ENCODE data around the gene CAMK4. TPM values are rescaled to one million over a fixed set of nuclear protein-coding genes. Genes with fewer than 3 reads are reported as not detected.

Gene CAMK4
- total RNA-seq, 4 donors from 2014 or later, result 0.45 to 2.5 (median 1.4) TPM

DNA sequence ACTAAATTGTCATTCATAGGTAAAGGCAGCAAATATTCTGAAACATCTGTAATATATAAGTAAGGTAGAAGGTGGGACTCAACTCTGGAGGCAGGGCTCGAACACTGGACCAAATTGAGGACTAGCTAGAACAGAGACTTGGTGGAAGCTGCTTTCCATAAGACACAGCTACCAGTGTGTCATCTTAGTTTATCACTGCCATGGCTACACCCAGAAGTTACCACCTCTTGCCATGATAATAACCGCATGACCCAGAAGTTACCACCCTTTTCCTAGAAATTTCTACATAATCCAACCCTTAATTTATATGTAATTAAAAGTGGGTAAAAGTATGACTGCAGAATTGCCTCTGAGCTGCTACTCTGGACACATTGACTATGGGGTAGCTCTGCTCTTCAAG, 188.4 kb downstream of the CAMK4 start:
- TF ChIP-seq, protein P1, sequence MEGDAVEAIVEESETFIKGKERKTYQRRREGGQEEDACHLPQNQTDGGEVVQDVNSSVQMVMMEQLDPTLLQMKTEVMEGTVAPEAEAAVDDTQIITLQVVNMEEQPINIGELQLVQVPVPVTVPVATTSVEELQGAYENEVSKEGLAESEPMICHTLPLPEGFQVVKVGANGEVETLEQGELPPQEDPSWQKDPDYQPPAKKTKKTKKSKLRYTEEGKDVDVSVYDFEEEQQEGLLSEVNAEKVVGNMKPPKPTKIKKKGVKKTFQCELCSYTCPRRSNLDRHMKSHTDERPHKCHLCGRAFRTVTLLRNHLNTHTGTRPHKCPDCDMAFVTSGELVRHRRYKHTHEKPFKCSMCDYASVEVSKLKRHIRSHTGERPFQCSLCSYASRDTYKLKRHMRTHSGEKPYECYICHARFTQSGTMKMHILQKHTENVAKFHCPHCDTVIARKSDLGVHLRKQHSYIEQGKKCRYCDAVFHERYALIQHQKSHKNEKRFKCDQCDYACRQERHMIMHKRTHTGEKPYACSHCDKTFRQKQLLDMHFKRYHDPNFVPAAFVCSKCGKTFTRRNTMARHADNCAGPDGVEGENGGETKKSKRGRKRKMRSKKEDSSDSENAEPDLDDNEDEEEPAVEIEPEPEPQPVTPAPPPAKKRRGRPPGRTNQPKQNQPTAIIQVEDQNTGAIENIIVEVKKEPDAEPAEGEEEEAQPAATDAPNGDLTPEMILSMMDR (IDR thresholded peaks at IDR 0.05), result no peak
- TF ChIP-seq POLR2A (IDR thresholded peaks at IDR 0.05), result no peak
- no peak overlapping the region for H3K4me3 ChIP-seq (replicated peaks in 1 of 3)
- H3K27ac ChIP-seq, result no peak overlapping the region
- no peaks in the 10 kb centered on the region for H3K36me3 ChIP-seq
- 95 to 97% methylated on average over 2 of the region's 2 CpGs for WGBS, 2 donors
- no peaks in the 10 kb centered on the region for H3K4me1 ChIP-seq
- intact Hi-C loops (cut with DNase I), result no loop called here
- no peaks in the 10 kb centered on the region for H3K27me3 ChIP-seq
- no peaks in the 10 kb centered on the region for H3K9me3 ChIP-seq
- DNase-seq, result no peak

GRCh38 chr5:111415053-111415452, 190.9 kb downstream of the CAMK4 start:
- H3K9me3 ChIP-seq, result no peaks in the 10 kb centered on the region
- intact Hi-C loops (cut with DNase I), result no loop called here
- no peaks in the 10 kb centered on the region for H3K27me3 ChIP-seq
- H3K27ac ChIP-seq, result no peak overlapping the region
- no peaks in the 10 kb centered on the region for H3K36me3 ChIP-seq
- no peaks in the 10 kb centered on the region for H3K4me1 ChIP-seq
- no peak overlapping the region for H3K4me3 ChIP-seq (replicated peaks in 1 of 3)
- TF ChIP-seq, protein P1 (IDR thresholded peaks at IDR 0.05), result no peak
- no peak for TF ChIP-seq POLR2A (IDR thresholded peaks at IDR 0.05)
- DNase-seq, result no peak
- 92 to 95% methylated on average over 3 of the region's 3 CpGs for WGBS, 2 donors

DNA sequence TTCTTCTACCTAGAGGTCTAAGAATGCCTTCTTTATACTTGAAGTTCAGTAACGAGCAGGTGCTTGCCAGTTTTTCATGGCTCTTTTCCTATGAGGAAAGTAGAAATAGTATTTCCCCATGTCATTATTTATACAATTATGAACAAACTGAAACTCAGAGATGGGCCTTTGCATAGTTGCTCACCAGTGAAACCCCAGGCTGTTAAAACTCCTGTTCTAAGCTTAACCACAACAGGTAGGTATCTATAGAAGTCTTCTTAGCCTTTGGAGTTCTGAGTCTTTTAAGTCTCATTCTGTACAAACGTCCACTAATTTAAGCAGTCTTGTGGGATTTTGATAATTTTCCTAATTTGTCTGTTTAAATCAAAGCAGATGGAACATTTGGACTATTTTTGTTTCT, 198.1 kb downstream of the CAMK4 start:
- Histone ChIP-seq H3K27ac (no peak overlapping the region), H3K27me3 (no peaks in the 10 kb centered on the region), H3K4me1 (no peaks in the 10 kb centered on the region), H3K36me3 (no peaks in the 10 kb centered on the region), H3K9me3 (no peaks in the 10 kb centered on the region), H3K4me3 (replicated peaks in 1 of 3) (no peak overlapping the region)
- WGBS, 2 donors, result 70 to 77% methylated on average over 2 of the region's 2 CpGs
- TF ChIP-seq, protein P1 (IDR thresholded peaks at IDR 0.05), result no peak
- no peak for TF ChIP-seq POLR2A (IDR thresholded peaks at IDR 0.05)
- intact Hi-C loops (cut with DNase I), result no loop called here
- no peak for DNase-seq

DNA sequence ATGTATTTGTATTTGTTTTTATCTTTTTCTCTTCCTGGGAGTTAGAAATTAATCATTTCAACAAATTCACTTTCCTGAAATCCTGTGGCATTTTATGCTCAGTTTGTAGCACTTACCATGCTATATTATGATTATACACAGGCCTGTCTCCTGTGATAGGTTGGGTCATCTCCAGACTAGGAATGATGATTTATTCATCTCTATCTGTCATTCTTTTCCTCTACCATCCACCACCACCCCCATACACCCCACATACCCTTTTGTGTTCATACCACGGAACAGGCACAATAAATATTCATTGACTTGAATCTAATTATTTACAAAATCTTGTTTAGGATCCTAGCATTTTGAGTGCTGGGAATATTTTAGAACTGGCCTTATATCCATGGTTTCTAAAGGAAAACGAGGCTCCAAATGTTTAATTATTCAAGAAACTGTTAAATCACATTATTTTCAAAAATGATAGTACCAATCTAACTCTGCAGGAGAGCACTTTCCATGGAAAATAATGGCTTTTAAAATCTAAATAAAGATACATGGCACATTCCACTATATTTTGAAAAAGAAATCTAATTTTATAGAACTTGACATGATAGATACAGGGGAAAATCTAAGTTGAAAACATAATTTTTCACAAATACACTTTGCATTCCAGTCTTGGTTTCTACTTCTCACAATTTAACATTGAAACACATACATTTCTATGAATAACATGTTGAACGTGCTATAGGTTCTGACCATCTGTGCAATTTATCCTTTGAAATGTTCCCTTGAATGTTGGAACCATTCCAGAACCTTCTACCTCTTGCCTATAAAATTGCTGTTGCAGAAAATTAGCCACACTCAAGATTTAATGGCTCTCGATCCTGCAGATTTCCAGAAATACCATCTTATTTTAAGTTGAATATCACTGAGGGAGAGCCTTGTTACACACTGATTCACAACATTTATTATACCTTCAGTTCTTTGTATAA, 198.8 kb downstream of the CAMK4 start:
- 69 to 75% methylated on average over 4 of the region's 4 CpGs for WGBS, 2 donors
- Histone ChIP-seq H3K4me1 (no peaks in the 10 kb centered on the region), H3K27ac (no peak overlapping the region), H3K9me3 (no peaks in the 10 kb centered on the region), H3K36me3 (no peaks in the 10 kb centered on the region), H3K27me3 (no peaks in the 10 kb centered on the region), H3K4me3 (replicated peaks in 1 of 3) (no peak overlapping the region)
- intact Hi-C loops (cut with DNase I), result no loop called here
- DNase-seq, result no peak
- TF ChIP-seq, protein P1 (IDR thresholded peaks at IDR 0.05), result no peak
- TF ChIP-seq POLR2A (IDR thresholded peaks at IDR 0.05), result no peak

DNA sequence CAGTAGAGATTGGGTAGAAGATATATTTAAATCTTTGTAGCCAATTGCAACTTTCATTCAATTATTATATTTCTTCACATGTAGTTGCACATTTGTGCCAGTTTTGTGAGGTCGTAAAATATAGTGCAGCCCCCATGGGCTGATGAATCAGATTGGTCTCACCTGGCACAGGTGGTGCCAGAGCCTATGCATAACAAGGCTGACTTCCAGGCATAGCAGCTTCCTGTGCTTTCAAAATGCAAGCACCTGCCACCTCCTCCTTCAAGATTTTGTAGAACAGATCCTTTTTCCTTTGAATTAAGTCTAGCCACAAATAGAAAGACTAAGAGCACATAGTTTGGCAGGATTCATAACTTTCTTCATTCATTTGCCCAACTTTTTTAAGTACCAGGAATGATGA, 201.0 kb downstream of the CAMK4 start:
- Histone ChIP-seq H3K9me3 (no peaks in the 10 kb centered on the region), H3K4me3 (replicated peaks in 1 of 3) (no peak overlapping the region), H3K27ac (no peak overlapping the region), H3K36me3 (no peaks in the 10 kb centered on the region), H3K4me1 (no peaks in the 10 kb centered on the region), H3K27me3 (no peaks in the 10 kb centered on the region)
- TF ChIP-seq, protein P1 (IDR thresholded peaks at IDR 0.05), result no peak
- no peak for TF ChIP-seq POLR2A (IDR thresholded peaks at IDR 0.05)
- intact Hi-C loops (cut with DNase I), result no loop called here
- 94 to 97% methylated on average over 1 of the region's 1 CpG for WGBS, 2 donors
- no peak for DNase-seq

Data from thyroid gland (tissue), 4 donors.